Left cardiac atrium (tissue), 4 donors: ENCODE measurements around the gene FASTKD1. TPM values are rescaled to one million over a fixed set of nuclear protein-coding genes. Genes with fewer than 3 reads are reported as not detected.
A peak's percentile ranks its signal among the peaks of the same experiment; 100 is the strongest.
"Not testable (repeated sequence)": the region's sequence is repeated elsewhere in the genome, so short reads cannot be mapped to it uniquely, and the experiment has no call there.

Source experiments
- ATAC-seq, 2 donors: fragments of 200-7000 bp; cut with Tn5 transposase; one replicate each; pipeline ENCODE4 v1.9.1; 2020; ENCODE audit warnings: mild to moderate bottlenecking in 2 of 2, moderate library complexity in 2 of 2
- DNase-seq: peaks from one replicate; pipeline ENCODE4 v3.0.0-alpha.2; 2020
- intact Hi-C, 2 donors: fragments of 100-400 bp; cut with DNase I; formaldehyde crosslinking; loops; one replicate each; pipeline versions ENCODE4 v1.14.1 to v1.15.1; 2022 to 2023
- total RNA-seq, 2 donors: library from RNA; stranded (reverse); fragmentation: NEBNext Ultra II Directional; extraction: Animal tissue kit (Norgen Biotek cat#: 25700); gene quantifications; one replicate each; pipeline ENCODE4 v1.2.1, GENCODE V29; 2021
- donor health status: DM: no; HTN: yes; CAD: no.
- donor health status: DM: no; HTN: yes; CAD: no; lungs with severe emphysema.
- donor health status: DM: yes; HTN: yes; CAD: no.
- donor health status: Dilated cardiomyopathy.

Gene FASTKD1
- total RNA-seq, 2 donors from 2014 or later = 45.1 to 66.4 TPM

DNA sequence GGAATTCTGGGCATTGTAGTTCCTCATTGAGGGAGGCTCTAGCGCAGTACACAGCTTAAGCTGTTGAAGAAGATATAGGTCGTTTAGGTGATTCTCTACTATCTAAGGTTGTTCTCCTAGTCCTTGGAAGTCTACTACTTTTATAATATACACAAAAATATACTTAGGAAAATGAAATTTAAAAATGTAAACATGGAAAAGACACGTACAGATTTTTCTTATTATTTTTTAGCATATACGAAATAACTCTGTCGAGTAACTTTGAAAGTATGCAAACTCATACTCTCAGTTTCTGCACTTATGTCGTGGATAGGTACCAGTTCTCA is 272 bp upstream of the FASTKD1 start:
- intact Hi-C loops = no loop called here
- no peak for ATAC-seq

DNA sequence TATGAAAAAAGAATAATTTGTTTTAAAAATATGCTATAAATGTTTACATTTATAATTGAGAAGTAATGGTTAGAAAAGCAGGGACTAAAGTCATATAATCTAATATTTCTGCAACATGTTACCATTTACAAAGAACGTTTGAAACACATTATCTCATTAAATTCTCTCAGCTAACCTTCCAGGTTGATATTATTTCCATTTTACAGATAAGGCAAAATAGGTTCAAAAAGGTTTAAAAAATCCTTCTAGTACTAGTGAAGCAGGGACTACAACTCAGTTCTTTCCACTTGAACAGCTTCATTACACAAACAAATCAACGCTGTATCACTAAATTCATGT is 875 bp downstream of the FASTKD1 start:
- ATAC-seq (no peak), DNase-seq (no peak)
- intact Hi-C loops = no loop called here

More for the DNA sequence above, 272 bp upstream of the FASTKD1 start:
- no peak for DNase-seq

DNA sequence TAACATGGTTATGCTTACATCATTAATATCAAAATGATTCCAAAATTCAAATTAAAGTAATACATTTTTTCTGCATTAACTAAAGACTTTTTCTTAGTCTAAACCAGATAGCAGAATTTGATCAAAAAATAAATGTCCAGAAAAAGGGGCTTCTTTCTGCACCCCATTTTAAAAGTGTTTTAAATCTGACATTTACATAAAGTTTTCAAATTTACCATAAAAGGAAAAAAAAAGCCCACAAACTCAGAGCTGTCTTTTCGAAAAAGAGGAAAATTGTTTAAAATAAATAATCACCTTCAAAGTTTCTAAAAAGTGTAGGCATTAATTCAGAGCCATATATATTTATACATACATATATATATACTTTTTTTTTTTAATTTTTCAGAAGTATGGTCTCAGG is 1.5 kb downstream of the FASTKD1 start:
- intact Hi-C loops = no loop called here
- ATAC-seq = no peak

DNA sequence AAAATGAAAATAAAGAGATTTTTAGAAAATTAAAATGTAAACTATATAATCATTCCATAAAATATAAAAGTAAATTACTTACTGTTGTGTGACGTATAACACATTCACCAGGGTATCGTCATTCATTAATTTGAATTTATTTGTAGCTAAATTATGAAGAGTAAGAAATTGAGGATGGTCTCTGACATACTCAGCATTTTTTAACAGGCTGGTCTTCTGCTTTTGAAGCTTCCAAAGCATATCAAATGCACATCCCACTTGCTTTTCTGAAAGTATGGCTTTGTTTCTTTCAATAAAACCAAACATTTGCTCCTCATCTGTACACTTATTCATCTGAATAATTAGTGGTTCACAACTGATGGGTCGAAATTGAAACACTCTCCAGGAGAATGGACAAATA is 2.1 kb downstream of the FASTKD1 start:
- ATAC-seq (no peak), DNase-seq (no peak)
- intact Hi-C loops = no loop called here

More for the DNA sequence above, 1.5 kb downstream of the FASTKD1 start:
- DNase-seq = no peak

DNA sequence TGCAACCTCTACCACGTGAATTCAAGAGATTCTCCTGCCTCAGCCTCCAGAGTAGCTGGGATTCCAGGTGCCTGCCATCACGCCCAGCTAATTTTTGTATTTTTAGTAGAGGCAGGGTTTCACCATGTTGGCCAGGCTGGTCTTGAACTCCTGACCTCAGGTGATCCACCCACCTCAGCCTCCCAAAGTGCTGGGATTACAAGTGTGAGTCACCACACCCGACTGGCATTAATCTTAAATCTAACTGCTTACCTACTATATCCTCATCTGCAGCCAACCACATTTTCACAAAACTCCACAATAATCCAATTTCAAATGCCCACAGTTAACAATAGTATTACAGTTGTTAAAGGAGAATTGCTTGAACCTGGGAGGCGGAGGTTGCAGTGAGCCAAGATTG is 2.9 kb downstream of the FASTKD1 start:
- DNase-seq, ATAC-seq, intact Hi-C loops: not testable (repeated sequence)

DNA sequence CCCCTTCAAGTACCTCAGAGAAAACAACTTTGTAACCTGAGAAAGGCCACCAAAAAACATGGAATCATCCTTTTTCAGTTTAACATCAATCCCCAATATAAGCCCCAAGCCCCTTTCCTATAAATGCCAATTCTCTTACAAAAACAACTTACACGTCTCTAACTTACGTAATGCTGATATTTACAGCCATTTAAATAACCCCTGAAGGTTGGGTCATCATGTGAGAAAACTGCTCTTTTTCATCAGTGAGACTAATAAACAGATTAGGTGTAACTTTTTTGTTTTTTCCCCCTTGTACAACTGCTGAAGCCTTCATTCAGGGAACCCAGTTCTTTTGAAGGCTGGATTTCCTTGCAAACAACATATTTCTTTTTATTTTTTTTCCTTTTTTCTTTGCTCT is 3.7 kb downstream of the FASTKD1 start:
- intact Hi-C loops = no loop called here
- ATAC-seq = no peak
- no peak for DNase-seq

DNA sequence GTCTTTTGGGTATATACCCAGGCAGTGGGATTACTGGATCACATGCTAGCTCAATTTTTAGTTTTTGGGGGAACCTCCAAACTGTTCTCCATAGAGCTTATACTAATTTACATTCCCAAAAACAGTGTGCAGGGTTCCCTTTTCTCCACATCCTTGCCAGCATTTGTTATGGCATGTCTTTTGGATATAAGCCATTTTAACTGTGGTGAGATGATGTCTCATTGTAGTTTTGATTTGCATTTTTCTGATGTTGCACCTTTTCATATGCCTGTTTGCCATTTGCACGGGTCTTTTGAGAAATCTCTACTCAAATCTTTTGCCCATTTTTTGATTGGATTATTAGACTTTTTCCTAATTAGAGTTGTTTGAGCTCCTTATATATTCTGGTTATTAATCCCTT is 8.0 kb downstream of the FASTKD1 start:
- ATAC-seq (no peak), DNase-seq (no peak)
- intact Hi-C loops = no loop called here

DNA sequence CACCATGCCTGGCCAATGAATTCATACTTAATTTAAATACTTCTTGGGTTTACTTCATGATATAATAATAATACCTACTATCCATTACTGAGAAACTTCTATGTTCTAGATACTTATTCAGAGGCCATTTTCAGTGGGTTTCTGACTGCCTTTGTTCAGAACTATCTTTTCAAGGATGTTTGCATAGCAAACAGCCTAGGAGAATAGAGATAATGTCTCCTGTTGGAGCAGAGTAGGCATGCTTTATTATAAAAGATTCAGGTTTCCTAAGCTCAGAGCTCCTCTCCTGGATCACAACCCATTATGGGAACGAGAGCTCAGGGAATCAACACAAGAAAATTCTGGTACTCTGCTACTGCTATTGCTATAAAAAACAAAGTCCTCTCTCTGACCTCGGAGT is 11.1 kb downstream of the FASTKD1 start:
- no peak for DNase-seq
- intact Hi-C loops = no loop called here
- no peak for ATAC-seq

DNA sequence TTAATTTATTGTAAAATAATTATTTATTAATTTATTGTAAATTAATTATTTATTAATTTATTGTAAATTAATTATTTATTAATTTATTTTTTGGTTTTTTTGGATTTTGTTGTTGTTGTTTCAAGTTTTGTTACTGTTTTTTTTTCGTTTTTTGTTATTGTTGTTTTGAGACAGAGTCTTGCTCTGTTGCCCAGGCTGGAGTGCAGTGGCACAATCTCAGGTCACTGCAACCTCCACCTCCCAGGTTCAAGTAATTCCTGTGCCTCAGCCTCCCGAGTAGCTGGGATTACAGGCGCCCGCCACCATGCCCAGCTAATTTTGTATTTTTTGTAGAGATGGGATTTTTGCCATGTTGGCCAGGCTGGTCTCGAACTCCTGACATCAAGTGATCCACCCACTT is 11.6 kb downstream of the FASTKD1 start:
- ATAC-seq, DNase-seq, intact Hi-C loops: not testable (repeated sequence)

DNA sequence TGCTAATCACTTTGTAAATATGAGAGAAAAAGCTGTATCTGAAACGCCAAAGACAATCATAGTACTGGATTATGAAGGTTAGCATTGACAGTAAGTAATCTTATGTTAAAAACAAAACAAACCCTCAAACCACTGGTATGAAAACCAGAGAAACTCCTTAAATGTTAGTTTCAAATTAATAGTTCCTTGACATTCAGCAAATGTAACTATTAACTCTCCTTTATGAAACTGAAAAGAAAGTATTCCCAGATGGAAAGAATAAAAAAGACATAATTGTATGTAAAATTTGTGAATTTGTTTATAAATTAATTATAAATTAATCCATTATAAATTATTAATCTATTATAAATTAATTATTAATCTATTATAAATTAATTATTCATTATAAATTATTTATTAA is 12.3 kb downstream of the FASTKD1 start:
- intact Hi-C loops = no loop called here
- DNase-seq = no peak

DNA sequence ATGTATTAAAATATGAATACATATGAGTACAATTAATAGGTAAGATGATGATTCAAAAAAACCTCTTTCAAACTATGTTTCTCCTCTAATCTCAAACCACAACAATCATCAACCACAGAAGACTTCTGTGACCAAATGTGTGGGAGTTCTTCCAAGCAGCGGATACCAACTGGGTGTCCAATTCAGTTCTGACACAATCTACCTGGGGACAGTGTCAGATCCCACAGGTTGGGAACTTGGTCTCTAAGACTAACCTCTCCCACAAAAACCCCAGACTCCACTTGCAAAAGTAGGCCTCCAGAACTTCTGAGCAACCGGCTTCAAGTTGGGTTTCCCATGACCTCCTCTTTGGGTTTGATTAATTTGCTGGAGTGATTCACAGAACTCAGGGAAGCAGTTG is 26.9 kb downstream of the FASTKD1 start:
- no peak for ATAC-seq
- no peak for DNase-seq
- intact Hi-C loops = no loop called here

More for the DNA sequence above, 12.3 kb downstream of the FASTKD1 start:
- no peak for ATAC-seq

DNA sequence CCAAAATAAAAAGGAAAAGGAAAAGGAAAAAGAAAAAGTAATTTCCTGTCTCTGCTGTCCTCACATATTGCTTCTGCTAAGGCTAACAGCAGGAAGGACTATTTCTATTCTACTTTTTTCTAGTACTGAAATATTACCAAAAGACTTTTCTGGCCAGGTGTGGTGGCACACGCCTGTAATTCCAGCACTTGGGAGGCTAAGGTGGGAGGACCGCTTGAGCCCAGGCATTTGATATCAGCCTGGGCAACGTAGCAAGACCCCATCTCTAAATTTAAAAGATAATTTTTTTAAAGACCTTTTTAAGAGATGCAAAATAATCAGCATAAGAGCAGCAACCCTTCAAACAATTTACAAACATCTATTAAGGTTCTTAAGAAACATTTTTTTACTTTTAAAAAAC is 31.2 kb downstream of the FASTKD1 start:
- no peak for ATAC-seq
- no peak for DNase-seq
- intact Hi-C loops = no loop called here

DNA sequence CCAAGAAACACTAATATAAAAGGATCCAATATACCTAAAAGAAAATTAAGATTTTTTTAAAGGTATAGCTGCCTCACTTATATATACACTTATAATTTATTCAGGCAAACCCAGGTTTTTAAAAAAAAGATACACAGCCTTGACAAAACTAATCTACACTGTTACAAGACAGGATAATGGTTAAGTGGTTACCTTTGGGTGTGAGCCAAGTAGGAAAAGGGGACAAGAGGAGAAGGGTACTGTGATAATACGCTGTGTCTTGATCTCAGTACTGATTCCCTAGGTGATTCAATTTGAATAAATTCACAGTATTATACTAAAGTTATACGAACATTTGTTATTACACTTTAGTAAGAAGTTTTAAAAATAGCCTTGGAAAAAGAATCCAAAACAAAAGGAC is 33.5 kb downstream of the FASTKD1 start:
- intact Hi-C loops = no loop called here
- DNase-seq (no peak), ATAC-seq (no peak)

DNA sequence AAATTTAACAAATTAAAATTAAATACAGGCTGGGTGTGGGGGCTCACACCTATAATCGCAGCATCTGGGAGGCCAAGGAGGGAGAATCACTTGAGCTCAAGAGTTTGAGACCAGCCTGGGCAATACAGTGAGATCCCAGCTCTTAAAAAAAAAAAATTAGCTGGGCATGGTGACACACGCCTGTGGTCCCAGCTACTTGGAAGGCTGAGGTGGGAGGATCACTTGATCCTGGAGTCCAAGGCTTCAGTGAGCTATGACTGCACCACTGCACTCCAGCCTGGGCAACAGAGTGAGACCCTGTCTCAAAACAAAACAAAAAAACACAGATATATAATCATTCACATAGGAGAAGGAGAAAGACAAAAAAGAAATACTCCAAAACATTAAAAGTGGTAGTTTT is 34.2 kb downstream of the FASTKD1 start:
- DNase-seq, ATAC-seq, intact Hi-C loops: not testable (repeated sequence)

DNA sequence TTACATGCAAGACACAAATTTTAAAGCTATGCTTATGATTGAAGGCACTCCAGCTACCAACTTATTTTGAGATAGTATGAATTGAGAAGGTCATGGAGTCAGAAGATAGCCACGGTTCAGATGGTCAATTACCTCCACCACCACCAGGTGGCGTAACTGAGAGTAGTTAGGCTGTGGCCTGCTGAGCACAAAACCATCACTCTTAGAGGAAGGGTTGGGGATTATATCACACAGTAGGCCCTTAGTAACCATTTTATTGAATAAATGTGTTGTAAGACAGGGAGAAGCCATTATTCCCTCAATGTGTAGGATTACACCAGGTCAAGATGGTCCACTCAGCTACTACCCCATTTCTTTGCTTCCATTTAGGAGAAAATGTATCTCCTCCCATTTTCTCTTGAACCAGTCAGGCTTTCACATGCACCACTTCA is 45.4 kb downstream of the FASTKD1 start:
- DNase-seq (peak; percentile 63), ATAC-seq (peak; percentile 50 to 77)
- intact Hi-C loops = loop anchor here in 1 of 2 donors (10.0 kb wide), 1 partner anchor 267 kb away; the partner anchor contains the start of gene SSB

DNA sequence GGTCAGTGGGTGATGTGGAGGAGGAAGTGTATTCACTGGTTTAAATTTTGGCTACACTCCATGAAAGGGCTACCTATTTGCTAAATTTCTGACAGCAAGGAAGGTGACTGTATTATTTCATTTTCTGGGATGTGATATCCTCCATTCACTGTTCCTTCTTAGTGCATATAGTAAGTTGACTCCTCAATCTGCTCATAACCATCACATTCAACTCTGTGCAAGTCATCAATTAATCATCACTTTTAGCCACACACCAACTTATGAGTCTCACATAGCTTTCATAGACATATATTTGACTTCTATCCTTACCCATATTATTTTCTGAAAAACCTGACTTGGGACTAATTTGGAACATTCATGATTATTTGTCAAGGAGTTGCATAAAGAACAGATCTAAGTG is 47.2 kb downstream of the FASTKD1 start:
- DNase-seq (no peak), ATAC-seq (no peak)
- intact Hi-C loops = loop anchor here in 1 of 2 donors (10.0 kb wide), 1 partner anchor 268 kb away; the partner anchor contains the start of gene SSB

DNA sequence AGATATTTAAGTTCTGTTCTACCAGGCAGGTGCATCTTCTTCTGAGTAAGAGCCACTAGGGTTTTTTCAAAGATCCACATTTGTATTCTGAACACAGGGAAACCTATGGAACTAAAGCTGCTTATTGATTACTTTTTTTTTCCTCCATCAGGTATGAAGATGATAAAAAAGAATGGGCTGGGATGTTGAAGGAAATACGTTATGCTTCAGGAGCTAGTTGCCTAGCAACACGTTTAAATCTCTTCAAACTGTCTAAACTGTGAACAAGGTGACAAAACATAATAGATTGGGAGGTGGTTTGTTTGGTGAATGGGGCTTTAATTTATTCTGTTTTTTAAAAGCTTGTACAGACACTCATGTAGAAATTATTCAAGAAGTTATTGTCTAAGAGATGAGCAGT is 48.2 kb downstream of the FASTKD1 start:
- intact Hi-C loops = loop anchor here in 1 of 2 donors (10.0 kb wide), 1 partner anchor 269 kb away; the partner anchor contains the start of gene SSB
- DNase-seq (no peak), ATAC-seq (no peak)

DNA sequence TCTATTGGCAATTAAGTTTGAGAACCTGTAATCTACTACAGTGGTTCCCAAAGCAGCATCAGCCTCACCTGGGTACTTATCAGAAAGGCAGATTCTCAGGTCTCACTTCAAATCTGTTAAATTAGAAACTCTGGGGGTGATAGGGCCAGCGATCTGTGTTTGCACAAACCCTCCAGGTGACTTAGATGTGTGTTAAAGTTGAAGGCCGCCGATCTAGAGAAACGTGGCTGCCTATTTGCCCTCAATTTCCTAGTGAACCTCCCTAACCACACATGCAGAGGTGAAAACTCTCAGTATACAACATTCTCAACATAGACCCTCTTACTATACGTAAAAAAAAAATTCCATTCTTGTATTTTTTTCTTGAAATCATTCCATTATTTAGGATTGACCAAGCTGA is 50.0 kb downstream of the FASTKD1 start:
- no peak for DNase-seq
- intact Hi-C loops = loop anchor here in 1 of 2 donors (10.0 kb wide), 1 partner anchor 271 kb away; the partner anchor contains the start of gene SSB
- ATAC-seq = no peak

DNA sequence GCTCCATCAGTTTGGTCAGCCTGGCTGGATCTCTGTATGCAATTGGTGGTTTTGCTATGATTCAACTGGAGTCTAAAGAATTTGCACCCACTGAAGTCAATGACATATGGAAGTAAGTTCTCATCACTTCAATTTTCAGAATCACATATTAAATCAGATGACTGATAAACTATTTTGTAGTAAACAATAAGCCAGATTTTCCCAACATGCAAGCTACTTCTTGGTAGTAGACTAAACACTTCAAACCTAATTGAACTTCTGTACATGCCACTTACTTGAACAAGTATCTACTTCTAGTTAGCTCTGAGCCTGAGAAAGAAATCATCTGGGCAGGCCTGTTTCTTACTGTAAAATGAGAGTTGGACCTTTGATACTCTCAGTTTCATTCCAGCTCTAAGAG is 52.8 kb downstream of the FASTKD1 start:
- intact Hi-C loops = loop anchor here in 1 of 2 donors (10.0 kb wide), 1 partner anchor 274 kb away; the partner anchor contains the start of gene SSB
- DNase-seq (no peak), ATAC-seq (no peak)

DNA sequence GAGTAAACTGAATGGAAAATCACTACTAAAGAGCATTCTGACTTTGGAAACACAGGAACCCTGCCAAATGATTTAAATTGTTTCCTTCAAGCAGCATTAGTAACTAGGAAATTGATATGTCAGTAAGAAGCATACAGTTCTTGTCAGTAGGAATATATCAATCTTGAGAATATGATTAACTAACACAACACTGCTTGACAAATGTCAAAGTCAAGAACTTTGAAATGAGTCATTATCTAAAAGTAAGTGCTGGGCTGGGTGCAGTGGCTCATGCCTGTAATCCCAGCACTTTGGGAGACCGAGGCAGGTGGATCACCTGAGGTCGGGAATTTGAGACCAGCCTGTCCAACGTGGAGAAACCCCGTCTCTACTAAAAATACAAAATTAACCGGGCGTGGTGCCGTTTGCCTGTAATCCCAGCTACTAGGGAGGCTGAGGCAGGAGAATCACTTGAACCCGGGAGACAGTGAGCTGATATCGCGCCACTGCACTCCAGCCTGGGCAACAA is 57.1 kb downstream of the FASTKD1 start:
- DNase-seq, ATAC-seq, intact Hi-C loops: not testable (repeated sequence)

DNA sequence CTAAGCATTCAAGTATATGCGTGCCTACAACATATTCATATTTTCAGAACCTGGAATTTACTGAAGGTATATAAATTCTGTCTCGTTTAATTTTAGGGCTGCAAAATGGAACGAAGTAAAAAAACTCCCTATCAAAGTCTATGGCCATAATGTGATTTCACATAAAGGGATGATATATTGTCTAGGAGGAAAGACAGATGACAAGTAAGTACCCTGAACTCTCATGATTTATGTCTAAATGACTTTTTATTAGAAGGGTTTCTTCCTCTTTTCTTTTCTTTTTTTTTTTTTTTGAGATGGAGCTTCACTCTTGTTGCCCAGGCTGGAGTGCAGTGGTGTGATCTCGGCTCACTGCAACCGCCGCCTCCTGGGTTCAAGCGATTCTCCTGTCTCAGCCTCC is 58.9 kb downstream of the FASTKD1 start:
- DNase-seq, intact Hi-C loops, ATAC-seq: not testable (repeated sequence)

DNA sequence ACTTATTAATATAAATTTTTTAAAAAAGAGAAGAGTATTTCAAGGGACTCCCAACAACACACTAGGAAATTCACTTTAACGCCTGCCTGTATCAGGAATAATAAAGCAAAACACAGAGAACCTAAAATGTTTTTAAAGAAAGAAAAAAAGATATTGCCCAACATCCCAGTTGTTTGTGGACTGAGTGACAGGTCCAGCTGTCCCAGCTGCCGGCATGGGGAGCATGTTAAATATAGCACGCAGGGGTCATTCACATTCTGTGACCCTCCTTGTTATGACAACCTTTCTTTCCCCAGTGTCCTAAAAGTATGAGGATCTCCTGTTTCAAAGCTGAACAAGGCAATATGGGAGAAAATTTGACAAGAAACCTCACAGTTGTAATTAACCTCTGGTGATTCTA is 59.7 kb downstream of the FASTKD1 start:
- DNase-seq = no peak
- intact Hi-C loops = no loop called here
- ATAC-seq = peak in 1 of 2 donors; percentile 53
